A549 (cell line): ENCODE measurements around the gene UNC13B.

Source experiments
- BHLHE40 ChIP-seq: IDR thresholded peaks from 2 replicates; pipeline ENCODE4 v1.6.1; 2012; ENCODE audit warnings: low read depth, low read length, inconsistent platforms
- CEBPB ChIP-seq, 2 experiments: fragments of >200 bp in 1 of 2; sonication (Bioruptor Twin) in 1 of 2; formaldehyde crosslinking in 1 of 2; IDR thresholded peaks; 2 replicates each; pipeline ENCODE4 v1.6.1; 2012 to 2016
- CTCF ChIP-seq: fragments of >200 bp; sonication (Bioruptor Twin); formaldehyde crosslinking; IDR thresholded peaks from 3 replicates; pipeline ENCODE4 v1.5.1; 2016
- JUN ChIP-seq, 2 experiments: fragments of >200 bp; sonication (Bioruptor Twin); formaldehyde crosslinking; IDR thresholded peaks; 2 replicates in 1 of 2; 3 replicates in 1 of 2; pipeline ENCODE4 v1.6.1; 2016 to 2017
- JUNB ChIP-seq: fragments of >200 bp; sonication (Bioruptor Twin); formaldehyde crosslinking; IDR thresholded peaks from 2 replicates; pipeline ENCODE4 v1.6.1; 2016
- MAZ ChIP-seq: fragments of 150-350 bp; IDR thresholded peaks from 2 replicates; pipeline ENCODE4 v1.6.1; 2014; ENCODE audit warnings: antibody characterized with exemption, low read depth, low read length, borderline replicate concordance
- POLR2A ChIP-seq: IDR thresholded peaks from 2 replicates; pipeline ENCODE4 v1.6.1; 2012; ENCODE audit warnings: mild to moderate bottlenecking, low read length
- RAD21 ChIP-seq, 2 experiments: fragments of >200 bp in 1 of 2; sonication (Bioruptor Twin) in 1 of 2; formaldehyde crosslinking in 1 of 2; IDR thresholded peaks in 1 of 2; conservative IDR thresholded peaks in 1 of 2; 2 replicates in 1 of 2; 3 replicates in 1 of 2; pipeline ENCODE4 v1.6.1; 2012 to 2018; ENCODE audit warnings: inconsistent platforms in 1 of 2

GRCh38 chr9:35140093-35140492 lies 21.7 kb upstream of the UNC13B start:
- TF ChIP-seq CEBPB (IDR thresholded peaks at IDR 0.05) (no peak), MAZ (no peak), POLR2A (no peak), CTCF (no peak), BHLHE40 (no peak), RAD21 (conservative IDR thresholded peaks at IDR 0.05 in 1 of 2, IDR thresholded peaks at IDR 0.05 in 1 of 2) (no peak), JUNB (no peak), JUN (IDR thresholded peaks at IDR 0.05) (no peak)
